HepG2 (cell line): Measurements from ENCODE around the gene DGKG. TPM values are rescaled to one million over a fixed set of nuclear protein-coding genes. Genes with fewer than 3 reads are reported as not detected.

Experiments used
- ADNP ChIP-seq: sonication (generic); formaldehyde crosslinking; IDR thresholded peaks from 2 replicates; pipeline ENCODE4 v1.4.0; 2020; ENCODE audit warnings: missing genetic modification reagents
- E2F2 ChIP-seq: sonication (generic); formaldehyde crosslinking; IDR thresholded peaks from 2 replicates; pipeline ENCODE4 v1.4.0; 2020; ENCODE audit warnings: missing genetic modification reagents, borderline replicate concordance
- FLYWCH1 ChIP-seq: sonication (generic); formaldehyde crosslinking; IDR thresholded peaks from 2 replicates; pipeline ENCODE4 v1.8.1; 2023; ENCODE audit warnings: mild to moderate bottlenecking, missing genetic modification reagents
- GMEB1 ChIP-seq: sonication (generic); formaldehyde crosslinking; IDR thresholded peaks from 2 replicates; pipeline ENCODE4 v1.5.1; 2020; ENCODE audit warnings: missing genetic modification reagents, mild to moderate bottlenecking, borderline replicate concordance
- HOXA5 ChIP-seq: sonication (generic); formaldehyde crosslinking; IDR thresholded peaks from 2 replicates; pipeline ENCODE4 v1.4.0; 2020; ENCODE audit warnings: missing genetic modification reagents
- NR0B2 ChIP-seq: sonication (generic); formaldehyde crosslinking; IDR thresholded peaks from 2 replicates; pipeline ENCODE4 v1.4.0; 2020; ENCODE audit warnings: mild to moderate bottlenecking, missing genetic modification reagents
- PATZ1 ChIP-seq: sonication (generic); formaldehyde crosslinking; IDR thresholded peaks from 2 replicates; pipeline ENCODE4 v1.4.0; 2020; ENCODE audit warnings: missing genetic modification reagents
- RFXAP ChIP-seq: sonication (generic); formaldehyde crosslinking; IDR thresholded peaks from 2 replicates; pipeline ENCODE4 v1.4.0; 2020; ENCODE audit warnings: missing genetic modification reagents, borderline replicate concordance
- SATB2 ChIP-seq: sonication (generic); formaldehyde crosslinking; IDR thresholded peaks from 2 replicates; pipeline ENCODE4 v1.5.0; 2020; ENCODE audit warnings: missing genetic modification reagents
- SKIL ChIP-seq: sonication (generic); formaldehyde crosslinking; IDR thresholded peaks from 2 replicates; pipeline ENCODE4 v1.8.0; 2022; ENCODE audit warnings: missing genetic modification reagents, mild to moderate bottlenecking, moderate library complexity, borderline replicate concordance
- SMARCC2 ChIP-seq: fragments of 450-650 bp; IDR thresholded peaks from 2 replicates; pipeline ENCODE4 v1.6.1; 2017; ENCODE audit warnings: antibody characterized with exemption, mild to moderate bottlenecking
- ZBTB4 ChIP-seq: sonication (generic); formaldehyde crosslinking; IDR thresholded peaks from 2 replicates; pipeline ENCODE4 v1.4.0; 2020; ENCODE audit warnings: missing genetic modification reagents, mild to moderate bottlenecking, borderline replicate concordance
- ZBTB8A ChIP-seq: sonication (generic); formaldehyde crosslinking; IDR thresholded peaks from 2 replicates; pipeline ENCODE4 v1.4.0; 2020; ENCODE audit warnings: mild to moderate bottlenecking, low read depth, missing genetic modification reagents, borderline replicate concordance
- ZNF430 ChIP-seq: sonication (generic); formaldehyde crosslinking; IDR thresholded peaks from 2 replicates; pipeline ENCODE4 v1.9.0; 2021; ENCODE audit warnings: mild to moderate bottlenecking, missing genetic modification reagents
- polyA plus RNA-seq, 8 experiments: library from polyadenylated mRNA; depleted of rRNA in 3 of 8; stranded (reverse) in 7 of 8; unstranded in 1 of 8; fragments of >200 nt; fragmentation: Illumina TruSeq in 4 of 8; extraction: Trizol in 4 of 8; gene quantifications; 2 replicates each; pipeline versions ENCODE4 v1.2.1 to v1.2.3, GENCODE V29; 2011 to 2016; ENCODE audit warnings: low read depth in 4 of 8, missing spikeins in 1 of 8, mixed read lengths in 1 of 8; ENCODE audit not compliant: insufficient read depth in 1 of 8
- total RNA-seq, 5 experiments: library from RNA; depleted of rRNA; stranded (reverse); fragments of >200 nt; fragmentation: Illumina TruSeq; extraction: Trizol; gene quantifications; 2 replicates each; pipeline ENCODE4 v1.2.3, GENCODE V29; 2016; ENCODE audit warnings: low read depth in 1 of 5

Gene DGKG
- total and polyA plus RNA-seq, 2 of the 13 experiments (the other 11 are each of a cell fraction or from before 2014, with no cell fraction given): 3.8 to 6.2 TPM

GRCh38 chr3:186241910-186242821 lies 119.9 kb downstream of the DGKG start (continued):
- no peak for TF ChIP-seq ZBTB8A (CRISPR knock-in tag)
- TF ChIP-seq ZNF430 (CRISPR knock-in tag): no peak
- no peak for TF ChIP-seq SKIL (CRISPR knock-in tag)
- TF ChIP-seq NR0B2 (CRISPR knock-in tag): no peak; the same call in 1 of the 2 replicates
- TF ChIP-seq FLYWCH1 (CRISPR knock-in tag): no peak
- TF ChIP-seq ADNP (CRISPR knock-in tag): no peak
- TF ChIP-seq SATB2 (CRISPR knock-in tag): no peak
- TF ChIP-seq HOXA5 (CRISPR knock-in tag): 0 out of 2 replicates have a peak, but pooled peaks have one; percentile 32
- no peak for TF ChIP-seq ZBTB4 (CRISPR knock-in tag)
- no peak for TF ChIP-seq GMEB1
- TF ChIP-seq SMARCC2: no peak
- no peak for TF ChIP-seq E2F2 (CRISPR knock-in tag)
- peak; percentile 42; the same call in 1 of the 2 replicates for TF ChIP-seq PATZ1 (CRISPR knock-in tag)
- peak; percentile 65; the same call in 1 of the 2 replicates for TF ChIP-seq RFXAP (CRISPR knock-in tag)
